NOMO-1 treated with DMSO at 0.1 percent for 48 hours (cell line): ENCODE measurements around the gene FGFRL1.
"Not testable (repeated sequence)": the region's sequence is repeated elsewhere in the genome, so short reads cannot be mapped to it uniquely, and the experiment has no call there.

Experiments
- DNase-seq: peaks from one replicate; lab custom pipeline; 2025; ENCODE audit not compliant: unreplicated experiment; lab: John Stamatoyannopoulos, UW

Gene FGFRL1

GRCh38 chr4:972651-973424 is 38.6 kb upstream of the FGFRL1 start:
- DNase-seq = no peak

- peak; percentile 64 for DNase-seq
Observed at GRCh38 chr4:973431-974397, 37.7 kb upstream of the FGFRL1 start, which contains the start of gene DGKQ. DGKQ (minus strand) TSS chr4:973569; CDS start chr4:973482, 87 bp downstream.

- no peak for DNase-seq
Observed at GRCh38 chr4:974668-975067, 36.8 kb upstream of the FGFRL1 start.

- DNase-seq = not testable (repeated sequence)
Observed at GRCh38 chr4:976016-976415, 35.4 kb upstream of the FGFRL1 start.

- peak; percentile 95 for DNase-seq
Observed at GRCh38 chr4:978957-979701, 32.3 kb upstream of the FGFRL1 start.

GRCh38 chr4:982291-982690 is 29.1 kb upstream of the FGFRL1 start:
- no peak for DNase-seq

GRCh38 chr4:982814-983213 is 28.6 kb upstream of the FGFRL1 start:
- no peak for DNase-seq

- DNase-seq = no peak
Observed at GRCh38 chr4:984336-985054, 26.9 kb upstream of the FGFRL1 start.

GRCh38 chr4:985123-985830 is 26.1 kb upstream of the FGFRL1 start:
- peak; percentile 27 for DNase-seq

- peak; percentile 50 for DNase-seq
Observed at GRCh38 chr4:986428-986878, 25.0 kb upstream of the FGFRL1 start.

- peak; percentile 73 for DNase-seq
Observed at GRCh38 chr4:986879-987623, 24.4 kb upstream of the FGFRL1 start, which contains the start of gene IDUA. IDUA (plus strand) TSS chr4:987044; CDS start chr4:987085, 41 bp downstream.

GRCh38 chr4:987624-988513 is 23.6 kb upstream of the FGFRL1 start:
- DNase-seq = no peak

GRCh38 chr4:988726-989721 is 22.4 kb upstream of the FGFRL1 start:
- no peak for DNase-seq

GRCh38 chr4:989722-990471 is 21.5 kb upstream of the FGFRL1 start:
- DNase-seq = no peak

- DNase-seq = no peak
Observed at GRCh38 chr4:990746-991367, 20.6 kb upstream of the FGFRL1 start.
